HG02884 (cell line): ENCODE results near the gene HPCAL1.
A peak's percentile ranks its signal among the peaks of the same experiment; 100 is the strongest.

Source experiments
- ATAC-seq: cut with Tn5 transposase; IDR thresholded peaks from one replicate; pipeline ENCODE4 v1.9.1; 2021; ENCODE audit warnings: mild to moderate bottlenecking, moderate library complexity; ENCODE audit not compliant: unreplicated experiment

The HPCAL1 gene

GRCh38 chr2:10300997-10301940 is 1.4 kb upstream of the HPCAL1 start:
- no peak for ATAC-seq

- ATAC-seq: no peak
Measured at GRCh38 chr2:10301941-10302478, 694 bp upstream of the HPCAL1 start.

GRCh38 chr2:10303181-10303693 is 533 bp downstream of the HPCAL1 start:
- ATAC-seq: peak; percentile 12

GRCh38 chr2:10303694-10304378 is 1.1 kb downstream of the HPCAL1 start:
- ATAC-seq: no peak

DNA sequence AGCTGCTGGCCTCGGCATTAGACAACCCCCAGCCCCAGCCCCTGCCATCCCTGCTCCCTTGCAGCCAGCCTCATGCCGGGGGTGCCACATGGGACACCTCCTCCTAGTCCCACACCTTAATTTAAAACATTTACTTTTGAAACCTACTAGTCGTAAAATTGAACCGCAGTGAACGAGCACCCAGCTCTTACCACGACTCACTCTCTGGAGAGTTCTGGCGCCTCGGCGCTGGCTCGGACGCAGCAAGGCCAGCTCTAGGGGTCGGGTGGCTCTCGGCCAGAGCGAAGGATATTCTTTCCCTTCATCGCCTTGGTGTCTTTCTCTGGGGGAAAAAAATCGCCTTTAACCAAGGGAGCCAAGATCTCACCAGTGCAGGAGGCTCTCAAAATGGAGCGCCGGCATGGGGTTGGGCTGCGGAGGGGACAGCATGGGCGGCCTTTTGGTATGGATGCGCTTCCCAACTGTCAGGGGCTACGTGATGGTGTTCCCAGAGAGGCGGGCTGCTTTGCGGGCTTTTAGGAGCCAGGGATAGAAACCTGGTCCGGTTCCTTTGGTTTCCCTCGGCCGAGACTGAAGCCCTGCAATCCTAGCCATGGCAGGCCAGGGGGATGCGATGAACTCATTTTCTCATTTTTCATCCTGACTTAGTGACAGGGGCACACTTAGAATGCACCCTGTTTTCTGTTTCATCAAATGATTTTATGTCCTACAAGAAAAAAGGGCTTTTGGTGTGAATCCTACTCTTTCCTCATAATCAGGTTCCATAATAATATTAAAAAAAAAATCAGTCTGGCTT is 2.0 kb downstream of the HPCAL1 start:
- ATAC-seq: no peak

- ATAC-seq: no peak
Measured at GRCh38 chr2:10305254-10305635, 2.5 kb downstream of the HPCAL1 start.

DNA sequence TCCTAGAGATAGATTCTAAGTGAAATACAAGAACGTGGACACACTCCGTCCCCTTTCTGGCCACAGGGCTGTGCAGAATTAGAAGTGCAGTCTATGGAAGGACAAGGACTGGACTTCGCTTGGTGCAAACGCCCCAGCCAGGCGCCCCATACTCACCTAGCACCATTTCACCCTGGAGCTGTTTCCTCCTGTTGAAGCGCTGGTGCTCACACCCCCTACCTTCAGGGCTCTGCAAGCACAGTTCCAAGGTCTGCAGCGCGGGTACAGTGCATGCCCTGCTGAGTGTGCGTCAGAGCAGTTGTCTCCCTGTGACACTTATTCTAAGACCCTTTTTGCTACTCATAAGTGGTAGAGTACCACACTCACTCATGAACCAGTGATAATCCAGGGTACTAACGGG is 3.0 kb downstream of the HPCAL1 start:
- ATAC-seq: no peak

DNA sequence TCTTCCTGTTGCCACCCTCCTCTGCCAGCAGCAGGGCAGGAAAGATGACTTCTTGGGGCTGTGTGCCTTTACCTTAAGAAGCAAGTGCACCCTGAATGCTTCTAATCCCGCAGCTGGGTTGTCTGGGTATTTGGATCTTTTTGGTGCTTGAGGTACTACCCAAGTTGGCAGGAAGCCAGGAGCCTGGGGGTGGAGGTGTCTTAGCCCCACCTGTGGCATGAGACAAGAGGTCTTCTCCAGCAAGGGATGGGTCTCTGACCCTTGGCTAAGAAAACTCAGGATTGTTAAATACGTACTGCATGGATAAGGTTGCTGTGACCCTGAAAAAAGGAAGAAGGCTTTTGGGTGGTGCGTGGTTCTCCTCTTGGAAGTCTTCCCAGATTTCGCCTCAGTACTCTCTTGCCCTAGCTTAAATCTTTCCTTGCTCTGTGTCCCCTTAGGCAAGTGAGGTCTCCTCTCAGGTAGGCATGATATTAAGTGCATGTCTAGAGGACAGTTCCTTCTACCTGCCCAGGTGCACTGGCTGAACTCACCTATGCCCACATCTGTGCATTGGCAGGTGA is 4.3 kb downstream of the HPCAL1 start:
- ATAC-seq: no peak

DNA sequence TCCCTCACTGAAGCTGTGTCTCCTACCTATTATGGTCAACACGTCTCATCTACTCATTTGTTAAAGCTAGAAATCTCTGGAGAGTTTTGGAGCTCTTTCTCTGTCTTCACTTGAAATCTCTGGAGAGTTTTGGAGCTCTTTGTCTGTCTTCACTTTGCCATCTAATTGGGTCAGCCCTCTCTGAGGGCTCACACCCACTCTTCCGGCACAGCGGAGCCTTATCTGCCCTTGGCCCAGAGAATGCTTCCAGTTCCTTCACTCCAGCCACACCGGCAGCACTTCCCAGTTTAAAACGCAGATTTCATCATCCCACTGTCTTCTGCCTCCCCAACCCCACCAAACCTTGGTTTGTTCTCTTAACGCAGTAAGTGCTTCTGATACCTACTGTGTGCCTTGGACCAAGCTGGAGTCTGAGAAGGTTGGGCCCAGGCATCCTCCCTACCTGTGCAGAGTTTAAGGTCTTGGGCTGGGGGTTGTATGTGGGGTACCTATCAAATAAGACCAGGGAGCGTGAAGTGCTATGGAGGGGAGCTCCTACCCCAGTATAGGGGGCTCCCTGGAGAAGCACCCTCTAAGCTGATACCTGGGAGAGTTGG is 5.0 kb downstream of the HPCAL1 start:
- no peak for ATAC-seq

GRCh38 chr2:10308866-10309265 is 6.2 kb downstream of the HPCAL1 start:
- no peak for ATAC-seq

- no peak for ATAC-seq
Measured at GRCh38 chr2:10309286-10309685, 6.6 kb downstream of the HPCAL1 start.

DNA sequence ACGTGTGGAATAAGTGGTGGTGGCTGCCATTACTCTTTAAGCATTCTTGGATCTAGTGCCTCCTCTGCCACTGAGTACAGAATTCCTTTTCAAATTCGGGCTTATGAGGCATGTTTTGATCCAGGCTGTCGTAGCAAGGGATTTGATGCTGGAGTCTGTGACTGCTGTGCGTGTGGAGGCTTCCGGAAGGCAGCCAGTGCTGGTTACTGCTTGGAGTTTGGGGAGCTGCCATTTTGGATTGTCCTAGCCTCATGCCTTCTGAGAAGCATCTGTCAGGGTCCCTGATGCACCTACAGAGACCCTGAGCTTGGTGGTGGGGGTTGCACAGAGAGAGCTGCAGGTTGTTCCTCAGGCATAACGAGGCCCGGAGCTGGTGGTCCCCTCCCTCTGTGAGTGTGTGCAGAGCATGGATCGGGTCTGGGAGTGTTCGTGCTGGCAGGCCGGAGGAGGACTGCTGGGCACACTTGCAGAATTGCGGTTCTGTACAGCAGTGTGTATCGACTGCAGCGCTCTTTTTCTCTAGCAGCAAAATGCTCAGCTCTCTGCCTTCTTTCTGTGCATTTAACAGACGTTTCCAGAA is 7.7 kb downstream of the HPCAL1 start:
- ATAC-seq: no peak

- no peak for ATAC-seq
Measured at GRCh38 chr2:10311736-10312135, 9.0 kb downstream of the HPCAL1 start.

- ATAC-seq: no peak
Measured at GRCh38 chr2:10312437-10312957, 9.8 kb downstream of the HPCAL1 start.

DNA sequence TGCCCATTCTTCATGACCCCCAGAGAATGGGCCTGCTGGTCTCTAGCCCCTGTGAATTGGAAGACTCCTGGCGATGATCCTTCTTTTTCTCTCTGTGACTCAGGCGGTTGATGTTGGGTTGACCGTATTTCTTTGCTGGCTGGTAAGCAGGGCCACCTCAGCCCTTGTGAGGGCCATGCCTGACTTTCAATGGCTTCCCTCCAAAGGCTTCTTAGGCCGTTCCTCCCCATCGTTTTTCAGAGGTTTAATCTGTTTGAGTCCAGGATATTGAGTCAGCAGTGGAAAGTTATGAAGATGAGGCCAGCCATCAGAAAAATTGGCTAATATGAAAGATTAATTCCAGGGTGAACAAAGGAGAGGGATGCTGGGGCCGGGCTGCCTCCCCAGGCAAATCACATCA is 13.6 kb downstream of the HPCAL1 start:
- no peak for ATAC-seq

DNA sequence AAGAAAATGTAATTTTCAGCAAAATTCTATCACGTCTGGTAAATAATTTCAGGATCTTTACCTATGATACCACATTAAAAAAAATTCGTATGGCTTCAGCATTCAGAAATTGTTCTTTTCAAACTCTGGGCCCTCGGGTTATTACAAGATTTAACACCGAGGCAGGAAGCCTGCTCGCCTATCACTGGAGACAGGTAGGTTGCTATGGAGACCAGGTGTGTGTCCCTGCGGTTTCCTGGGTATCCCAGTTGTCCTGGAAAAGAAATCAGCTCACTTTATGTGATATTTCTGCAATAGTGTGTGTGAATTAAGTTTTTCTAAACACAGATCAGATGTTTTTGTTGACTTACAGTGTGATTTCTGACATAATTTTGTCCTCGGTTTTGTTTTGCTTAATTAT is 14.2 kb downstream of the HPCAL1 start:
- no peak for ATAC-seq

- ATAC-seq: no peak
Measured at GRCh38 chr2:10317646-10318045, 14.9 kb downstream of the HPCAL1 start.

DNA sequence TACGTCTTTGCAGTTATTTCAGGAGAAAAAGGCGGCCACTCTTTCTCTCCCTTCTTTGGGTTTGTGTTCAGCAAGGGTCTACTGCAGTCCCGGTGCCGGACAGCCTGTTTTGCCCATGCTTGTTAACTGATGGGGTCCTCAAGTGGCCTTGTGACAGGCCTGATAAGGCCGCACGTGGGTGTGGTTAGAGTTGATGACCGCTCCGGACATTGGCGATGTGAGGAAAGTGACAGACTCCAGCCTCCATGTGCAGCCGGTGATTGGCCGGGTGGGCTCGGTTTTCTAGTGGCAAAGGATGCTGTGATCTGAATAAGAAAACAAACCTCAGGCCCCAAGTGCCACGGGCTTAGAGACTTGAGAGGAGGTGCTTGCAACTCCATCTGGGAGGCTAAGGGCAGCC is 15.6 kb downstream of the HPCAL1 start:
- no peak for ATAC-seq

- ATAC-seq: no peak
Measured at GRCh38 chr2:10319892-10320574, 17.3 kb downstream of the HPCAL1 start.
